K562 (cell line): ENCODE data around the gene CRACR2B. TPM values are rescaled to one million over a fixed set of nuclear protein-coding genes. Genes with fewer than 3 reads are reported as not detected.

Experiments used
- BCL6 ChIP-seq: fragments of 250-450 bp; sonication (Bioruptor Pico); IDR thresholded peaks from 2 replicates; pipeline ENCODE4 v1.4.0; 2020
- CBX1 ChIP-seq: sonication (generic); IDR thresholded peaks from 2 replicates; pipeline ENCODE4 v1.6.1; 2016; ENCODE audit warnings: antibody characterized with exemption, low read depth, mild to moderate bottlenecking
- CEBPG ChIP-seq, 3 experiments: fragments of 200-800 bp in 1 of 3; sonication (Bioruptor generic) in 1 of 3; sonication (generic) in 1 of 3; formaldehyde crosslinking in 1 of 3; IDR thresholded peaks in 2 of 3; conservative IDR thresholded peaks in 1 of 3; 2 replicates each; pipeline versions ENCODE4 v1.6.1 to v1.8.0; 2016 to 2022; ENCODE audit warnings: missing compliant biosample characterization in 2 of 3, missing genetic modification characterization in 2 of 3, mild to moderate bottlenecking in 1 of 3, missing genetic modification reagents in 1 of 3
- CREB3 ChIP-seq: fragments of 450-650 bp; conservative IDR thresholded peaks from 2 replicates; pipeline ENCODE4 v1.6.1; 2016; ENCODE audit warnings: missing genetic modification characterization, low read depth, mild to moderate bottlenecking, missing compliant biosample characterization, moderate library complexity
- CREBBP ChIP-seq: IDR thresholded peaks from one replicate; pipeline ENCODE4 v1.6.1; 2012; ENCODE audit warnings: low read depth, mild to moderate bottlenecking, control low read depth, inconsistent platforms, low read length
- DACH1 ChIP-seq: fragments of 450-650 bp; IDR thresholded peaks from 2 replicates; pipeline ENCODE4 v1.6.1; 2018; ENCODE audit not compliant: partially characterized antibody
- FOS ChIP-seq: IDR thresholded peaks from 3 replicates; pipeline ENCODE4 v1.6.1; 2011; ENCODE audit not compliant: insufficient read length; ENCODE audit errors: extremely low read depth
- ID3 ChIP-seq, 2 experiments: fragments of 250-450 bp in 1 of 2; fragments of 450-650 bp in 1 of 2; sonication (Bioruptor Pico) in 1 of 2; IDR thresholded peaks; 2 replicates each; pipeline versions ENCODE4 v1.6.1 to v1.8.0; 2016 to 2021; ENCODE audit warnings: mild to moderate bottlenecking in 2 of 2, moderate library complexity in 2 of 2, missing compliant biosample characterization in 1 of 2, missing genetic modification characterization in 1 of 2
- MCM2 ChIP-seq: fragments of 450-650 bp; IDR thresholded peaks from 2 replicates; pipeline ENCODE4 v1.6.1; 2017; ENCODE audit warnings: low read depth, mild to moderate bottlenecking
- NCOA4 ChIP-seq: fragments of 450-650 bp; IDR thresholded peaks from 2 replicates; pipeline ENCODE4 v1.6.1; 2018; ENCODE audit warnings: mild to moderate bottlenecking; ENCODE audit not compliant: partially characterized antibody
- RB1 ChIP-seq: fragments of 450-650 bp; IDR thresholded peaks from 2 replicates; pipeline ENCODE4 v1.6.1; 2017; ENCODE audit warnings: low read depth, mild to moderate bottlenecking
- SAP30 ChIP-seq: fragments of 200-600 bp; sonication (generic); IDR thresholded peaks from 2 replicates; pipeline ENCODE4 v1.6.1; 2012; ENCODE audit warnings: borderline replicate concordance, low read depth, mild to moderate bottlenecking, moderate library complexity, low read length, control low read depth, inconsistent platforms; ENCODE audit not compliant: insufficient read depth, poor library complexity, severe bottlenecking
- SRF ChIP-seq, 2 experiments: fragments of 250-450, 450-650 bp in 1 of 2; sonication (Bioruptor Pico) in 1 of 2; sonication (generic) in 1 of 2; formaldehyde crosslinking; IDR thresholded peaks; 2 replicates each; pipeline versions ENCODE4 v1.5.0 to v1.5.1; 2020 to 2022; ENCODE audit warnings: mild to moderate bottlenecking in 1 of 2, missing genetic modification reagents in 1 of 2
- TAF7 ChIP-seq: fragments of 450-650 bp; IDR thresholded peaks from 2 replicates; pipeline ENCODE4 v1.6.1; 2016; ENCODE audit warnings: missing genetic modification characterization, missing compliant biosample characterization
- TCF15 ChIP-seq: fragments of 250-450 bp; sonication (Bioruptor Pico); IDR thresholded peaks from 2 replicates; pipeline ENCODE4 v1.8.0; 2022; ENCODE audit warnings: moderate library complexity, mild to moderate bottlenecking, inconsistent platforms
- YY1 ChIP-seq, 3 experiments: IDR thresholded peaks; 2 replicates each; pipeline ENCODE4 v1.6.1; 2011; ENCODE audit warnings: low read length in 2 of 3, mild to moderate bottlenecking in 2 of 3, moderate library complexity in 2 of 3, borderline replicate concordance in 1 of 3, control low read depth in 1 of 3, low read depth in 1 of 3; ENCODE audit not compliant: insufficient read depth in 3 of 3, insufficient replicate concordance in 2 of 3, control insufficient read depth in 1 of 3, insufficient read length in 1 of 3; ENCODE audit errors: extremely low read depth in 1 of 3
- ZNF133 ChIP-seq: fragments of 250-450 bp; sonication (Bioruptor Pico); IDR thresholded peaks from 2 replicates; pipeline ENCODE4 v1.4.0; 2020; ENCODE audit warnings: mild to moderate bottlenecking
- ZNF174 ChIP-seq: fragments of 250-450 bp; sonication (Bioruptor Pico); IDR thresholded peaks from 2 replicates; pipeline ENCODE4 v1.4.0; 2020; ENCODE audit warnings: mild to moderate bottlenecking
- ZNF444 ChIP-seq: fragments of 250-450 bp; sonication (Bioruptor Pico); IDR thresholded peaks from 2 replicates; pipeline ENCODE4 v1.4.0; 2020; ENCODE audit warnings: mild to moderate bottlenecking, moderate library complexity
- ZNF592 ChIP-seq: fragments of 450-650 bp; IDR thresholded peaks from 2 replicates; pipeline ENCODE4 v1.6.1; 2017; ENCODE audit warnings: antibody characterized with exemption, mild to moderate bottlenecking
- polyA plus RNA-seq, 8 experiments: library from polyadenylated mRNA; depleted of rRNA in 4 of 8; stranded (reverse) in 5 of 8; unstranded in 3 of 8; fragments of >200 nt; fragmentation: Nextera tagmentation in 2 of 8; fragmentation: Illumina TruSeq in 1 of 8; extraction: Ambion mirVana in 2 of 8; extraction: Trizol in 1 of 8; gene quantifications; 2 replicates each; pipeline versions ENCODE4 v1.2.1 to v1.2.3, GENCODE V29; 2011 to 2014; ENCODE audit warnings: inconsistent platforms in 1 of 8, missing spikeins in 1 of 8
- total RNA-seq, 7 experiments: library from RNA; depleted of rRNA in 6 of 7; stranded (reverse); fragments of >200 nt in 6 of 7; fragmentation: Illumina TruSeq in 2 of 7; extraction: Trizol in 2 of 7; gene quantifications; 2 replicates each; pipeline versions ENCODE4 v1.2.1 to v1.2.3, GENCODE V29; 2011 to 2021; ENCODE audit warnings: low replicate concordance in 1 of 7

Gene CRACR2B
- total and polyA plus RNA-seq, 9 of the 15 experiments (the other 6 are each of a cell fraction or from before 2014, with no cell fraction given) = 0.10 to 51.0 (median 6.0) TPM

- TF ChIP-seq ZNF133 (CRISPR knock-in tag) (no peak), TAF7 (tag) (peak; percentile 53; the same call in 1 of the 2 replicates), YY1 (IDR thresholded peaks at IDR 0.05; ENCODE audit: borderline replicate concordance in 1 of 3, control insufficient read depth in 1 of 3, extremely low read depth in 1 of 3, insufficient read depth in 3 of 3, insufficient read length in 1 of 3, insufficient replicate concordance in 2 of 3, low read depth in 1 of 3, low read length in 2 of 3) (peak in 2 of 3 experiments; percentile 79 to 89), ZNF174 (CRISPR knock-in tag) (no peak), CREB3 (tag) (no peak), ZNF444 (CRISPR knock-in tag) (no peak), FOS (no peak), CREBBP (no peak), RB1 (peak; percentile 94), SAP30 (peak; percentile 89), ID3 (CRISPR knock-in tag; IDR thresholded peaks at IDR 0.05) (no peak), ID3 (tag; IDR thresholded peaks at IDR 0.05) (peak; percentile 86; the same call in 1 of the 2 replicates), SRF (CRISPR knock-in tag; IDR thresholded peaks at IDR 0.05) (no peak), BCL6 (CRISPR knock-in tag) (no peak), DACH1 (no peak), CEBPG (CRISPR knock-in tag; IDR thresholded peaks at IDR 0.05) (no peak), CEBPG (tag; conservative IDR thresholded peaks at IDR 0.05 in 1 of 2, IDR thresholded peaks at IDR 0.05 in 1 of 2) (no peak), ZNF592 (no peak), CBX1 (peak; percentile 75; the same call in 1 of the 2 replicates), MCM2 (no peak), NCOA4 (no peak), TCF15 (CRISPR knock-in tag) (no peak)
These were observed 14.8 kb downstream of the CRACR2B start, which contains the start of the genes POLR2L and TSPAN4 (continued) for GRCh38 chr11:842370-843002.
